HCT116 (cell line): Measurements from ENCODE around the gene OR4B1. TPM values are rescaled to one million over a fixed set of nuclear protein-coding genes. Genes with fewer than 3 reads are reported as not detected.

Source experiments
- ATAC-seq: fragments of 200-7000 bp; cut with Tn5 transposase; 2 replicates; pipeline ENCODE4 v1.9.1; 2020; ENCODE audit warnings: mild to moderate bottlenecking, moderate library complexity
- BruUV-seq: library from RNA; stranded (reverse); fragments of 400-500 nt; replicated peaks from 2 replicates; lab custom pipeline; 2021; lab: Mats Ljungman, UMichigan
- CTCF ChIA-PET: fragments of 300-600 bp; sonication (Branson Sonifier 250); formaldehyde crosslinking; loops from one replicate; lab custom pipeline; 2021; ENCODE audit warnings: antibody characterized with exemption; lab: Charles Lee
- POLR2A ChIA-PET: fragments of 300-600, 350-600 bp; sonication (Branson Sonifier 250); formaldehyde crosslinking; loops from one replicate; lab custom pipeline; 2021; ENCODE audit warnings: antibody characterized with exemption; lab: Charles Lee
- RAD21 ChIA-PET, 2 experiments: fragments of 300-600 bp; sonication (Branson Sonifier 250); formaldehyde crosslinking; loops; one replicate each; lab custom pipeline; 2023; ENCODE audit warnings: low total read pairs in 2 of 2; ENCODE audit not compliant: uncharacterized antibody in 2 of 2, unreplicated experiment in 2 of 2, low non-redundant PET in 1 of 2; lab: Charles Lee
- DNase-seq: peaks from one replicate; pipeline ENCODE4 v3.0.0-alpha.2; 2010; ENCODE audit warnings: low read depth, low spot score
- H2AFZ ChIP-seq: fragments of 200-600 bp; shearing (Covaris generic), sonication (generic); 2 replicates; pipeline ENCODE4 v1.6.1; 2017; ENCODE audit warnings: low read depth, mixed run types, mixed read lengths, antibody characterized with exemption, low read length; ENCODE audit not compliant: poor library complexity, severe bottlenecking
- H3K27ac ChIP-seq: 2 replicates; pipeline ENCODE4 v1.5.1; 2012; ENCODE audit warnings: low read depth, low read length
- H3K27me3 ChIP-seq: fragments of 200-600 bp; sonication (generic); 2 replicates; pipeline ENCODE4 v1.6.1; 2016; ENCODE audit warnings: mixed run types, low read length, mixed read lengths; ENCODE audit not compliant: insufficient read depth
- H3K36me3 ChIP-seq, 2 experiments: fragments of 200-500 bp in 1 of 2; fragments of 200-600 bp in 1 of 2; sonication (Bioruptor generic) in 1 of 2; sonication (generic) in 1 of 2; 2 replicates each; pipeline versions ENCODE4 v1.5.1 to v1.6.1; 2014 to 2016; ENCODE audit warnings: low read length in 2 of 2, inconsistent platforms in 1 of 2, mixed read lengths in 1 of 2, mixed run types in 1 of 2; ENCODE audit not compliant: insufficient read depth in 2 of 2, control insufficient read depth in 1 of 2
- H3K4me1 ChIP-seq, 2 experiments: fragments of 200-600 bp in 1 of 2; sonication (generic) in 1 of 2; 2 replicates each; pipeline versions ENCODE4 v1.5.1 to v1.6.1; 2012 to 2017; ENCODE audit warnings: low read length in 2 of 2, inconsistent platforms in 1 of 2, mild to moderate bottlenecking in 1 of 2, mixed read lengths in 1 of 2, mixed run types in 1 of 2, moderate library complexity in 1 of 2; ENCODE audit not compliant: insufficient read depth in 2 of 2, control insufficient read depth in 1 of 2
- H3K4me2 ChIP-seq: fragments of 200-600 bp; sonication (generic); 2 replicates; pipeline ENCODE4 v1.6.1; 2017; ENCODE audit warnings: mixed run types, low read length, mixed read lengths
- H3K4me3 ChIP-seq, 2 experiments: fragments of 200-600 bp in 1 of 2; sonication (generic) in 1 of 2; replicated peaks in 1 of 2; 2 replicates each; pipeline ENCODE4 v1.5.1; 2011 to 2016; ENCODE audit warnings: low read length in 2 of 2, control low read depth in 1 of 2, low read depth in 1 of 2, mild to moderate bottlenecking in 1 of 2, mixed read lengths in 1 of 2, mixed run types in 1 of 2
- H3K79me2 ChIP-seq: fragments of 200-600 bp; sonication (generic); 2 replicates; pipeline ENCODE4 v1.6.1; 2017; ENCODE audit warnings: mild to moderate bottlenecking, mixed run types, low read length, moderate library complexity, mixed read lengths; ENCODE audit not compliant: insufficient read depth
- H3K9ac ChIP-seq: fragments of 200-600 bp; sonication (generic); 2 replicates; pipeline ENCODE4 v1.6.1; 2016; ENCODE audit warnings: low read length, mixed read lengths
- H3K9me2 ChIP-seq: fragments of 200-600 bp; sonication (generic), shearing (Covaris generic); 2 replicates; pipeline ENCODE4 v1.6.1; 2017; ENCODE audit warnings: mixed run types, mild to moderate bottlenecking, moderate library complexity; ENCODE audit not compliant: insufficient read depth
- H3K9me3 ChIP-seq, 2 experiments: fragments of 200-500 bp in 1 of 2; fragments of 200-600 bp in 1 of 2; sonication (Bioruptor generic) in 1 of 2; sonication (generic) in 1 of 2; 2 replicates each; pipeline ENCODE4 v1.6.1; 2014 to 2017; ENCODE audit warnings: low read length in 2 of 2, mixed read lengths in 2 of 2, inconsistent platforms in 1 of 2, low read depth in 1 of 2, mild to moderate bottlenecking in 1 of 2, mixed run types in 1 of 2, moderate library complexity in 1 of 2; ENCODE audit not compliant: control insufficient read depth in 1 of 2, insufficient read depth in 1 of 2
- H4K20me1 ChIP-seq: fragments of 200-600 bp; sonication (generic), shearing (Covaris generic); 2 replicates; pipeline ENCODE4 v1.6.1; 2017; ENCODE audit warnings: mixed run types, mild to moderate bottlenecking, moderate library complexity; ENCODE audit not compliant: insufficient read depth
- SP1 ChIP-seq: IDR thresholded peaks from 2 replicates; pipeline ENCODE4 v1.6.1; 2012; ENCODE audit warnings: low read depth
- SRF ChIP-seq: IDR thresholded peaks from 2 replicates; pipeline ENCODE4 v1.6.1; 2012; ENCODE audit warnings: low read depth
- intact Hi-C: fragments of 100-400 bp; cut with micrococcal nuclease; formaldehyde crosslinking; loops from 2 replicates; pipeline ENCODE4 v1.10.0; 2022
- total RNA-seq: library from RNA; stranded (reverse); gene quantifications from one replicate; pipeline ENCODE4 v1.2.1, GENCODE V29; 2021; ENCODE audit not compliant: unreplicated experiment
- TF ChIP-seq, protein P1 (sequence below), 3 experiments: fragments of 200-600 bp in 1 of 3; sonication (generic) in 1 of 3; IDR thresholded peaks in 2 of 3; conservative IDR thresholded peaks in 1 of 3; 2 replicates each; pipeline ENCODE4 v1.5.1; 2012 to 2017; ENCODE audit warnings: low read depth in 2 of 3, low read length in 2 of 3, antibody characterized with exemption in 1 of 3, borderline replicate concordance in 1 of 3, control low read depth in 1 of 3, mild to moderate bottlenecking in 1 of 3, mixed read lengths in 1 of 3, mixed run types in 1 of 3, moderate library complexity in 1 of 3; ENCODE audit not compliant: insufficient read depth in 1 of 3
- TF ChIP-seq, protein P2 (sequence below): IDR thresholded peaks from 2 replicates; pipeline ENCODE4 v1.6.1; 2012

The OR4B1 gene
- total RNA-seq, 1 experiment from 2014 or later: not detected

GRCh38 chr11:48207881-48208280 lies 8.7 kb upstream of the OR4B1 start:
- DNase-seq: no peak
- no peaks in the 10 kb centered on the region for H3K9me2 ChIP-seq

GRCh38 chr11:48210052-48210451 lies 6.6 kb upstream of the OR4B1 start:
- POLR2A ChIA-PET: no interaction called here

More at GRCh38 chr11:48207881-48208280, 8.7 kb upstream of the OR4B1 start:
- no peaks in the 10 kb centered on the region for H3K79me2 ChIP-seq
- no TSS peak for BruUV-seq
- CTCF ChIA-PET: no interaction called here
- H3K9ac ChIP-seq: no peak overlapping the region
- no peak overlapping the region for H3K4me3 ChIP-seq
- H3K27ac ChIP-seq: no peak overlapping the region
- RAD21 ChIA-PET: no interaction called here
- intact Hi-C loops: no loop called here
- H3K4me2 ChIP-seq: no peak overlapping the region
- H3K9me3 ChIP-seq: no peaks in the 10 kb centered on the region
- H2AFZ ChIP-seq: no peak overlapping the region
- H3K36me3 ChIP-seq: no peaks in the 10 kb centered on the region
- H4K20me1 ChIP-seq: no peaks in the 10 kb centered on the region
- peaks cover 6% of the 10 kb centered on the region; the same call in 1 of the 2 replicates for H3K27me3 ChIP-seq
- no peaks in the 10 kb centered on the region for H3K4me1 ChIP-seq
- no peak for ATAC-seq
- POLR2A ChIA-PET: no interaction called here
- no peak for TF ChIP-seq SP1
- TF ChIP-seq, protein P1, sequence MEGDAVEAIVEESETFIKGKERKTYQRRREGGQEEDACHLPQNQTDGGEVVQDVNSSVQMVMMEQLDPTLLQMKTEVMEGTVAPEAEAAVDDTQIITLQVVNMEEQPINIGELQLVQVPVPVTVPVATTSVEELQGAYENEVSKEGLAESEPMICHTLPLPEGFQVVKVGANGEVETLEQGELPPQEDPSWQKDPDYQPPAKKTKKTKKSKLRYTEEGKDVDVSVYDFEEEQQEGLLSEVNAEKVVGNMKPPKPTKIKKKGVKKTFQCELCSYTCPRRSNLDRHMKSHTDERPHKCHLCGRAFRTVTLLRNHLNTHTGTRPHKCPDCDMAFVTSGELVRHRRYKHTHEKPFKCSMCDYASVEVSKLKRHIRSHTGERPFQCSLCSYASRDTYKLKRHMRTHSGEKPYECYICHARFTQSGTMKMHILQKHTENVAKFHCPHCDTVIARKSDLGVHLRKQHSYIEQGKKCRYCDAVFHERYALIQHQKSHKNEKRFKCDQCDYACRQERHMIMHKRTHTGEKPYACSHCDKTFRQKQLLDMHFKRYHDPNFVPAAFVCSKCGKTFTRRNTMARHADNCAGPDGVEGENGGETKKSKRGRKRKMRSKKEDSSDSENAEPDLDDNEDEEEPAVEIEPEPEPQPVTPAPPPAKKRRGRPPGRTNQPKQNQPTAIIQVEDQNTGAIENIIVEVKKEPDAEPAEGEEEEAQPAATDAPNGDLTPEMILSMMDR (IDR thresholded peaks at IDR 0.05 in 2 of 3, conservative IDR thresholded peaks at IDR 0.05 in 1 of 3; ENCODE audit: borderline replicate concordance in 1 of 3, insufficient read depth in 1 of 3, low read depth in 2 of 3, low read length in 2 of 3): no peak

More at GRCh38 chr11:48210052-48210451, 6.6 kb upstream of the OR4B1 start:
- no peak overlapping the region for H3K4me2 ChIP-seq
- H3K36me3 ChIP-seq: no peaks in the 10 kb centered on the region
- DNase-seq (no peak), ATAC-seq (peak; percentile 73)
- RAD21 ChIA-PET: no interaction called here
- no peaks in the 10 kb centered on the region for H4K20me1 ChIP-seq
- CTCF ChIA-PET: no interaction called here
- no peaks in the 10 kb centered on the region for H3K79me2 ChIP-seq
- H3K9me3 ChIP-seq: no peaks in the 10 kb centered on the region
- no peaks in the 10 kb centered on the region for H3K9me2 ChIP-seq
- BruUV-seq: no TSS peak
- peaks cover 6% of the 10 kb centered on the region; the same call in 1 of the 2 replicates for H3K27me3 ChIP-seq
- TF ChIP-seq, protein P1 (IDR thresholded peaks at IDR 0.05 in 2 of 3, conservative IDR thresholded peaks at IDR 0.05 in 1 of 3; ENCODE audit: borderline replicate concordance in 1 of 3, insufficient read depth in 1 of 3, low read depth in 2 of 3, low read length in 2 of 3): peak in 2 of 3 experiments; percentile 45 to 55; a peak in 4 of 6 replicates
- TF ChIP-seq SRF: no peak
- TF ChIP-seq, protein P2, sequence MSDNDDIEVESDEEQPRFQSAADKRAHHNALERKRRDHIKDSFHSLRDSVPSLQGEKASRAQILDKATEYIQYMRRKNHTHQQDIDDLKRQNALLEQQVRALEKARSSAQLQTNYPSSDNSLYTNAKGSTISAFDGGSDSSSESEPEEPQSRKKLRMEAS: no peak
- TF ChIP-seq, all 23 proteins: peak for 1
- Histone ChIP-seq H3K4me3 (no peak overlapping the region), H3K9ac (no peak overlapping the region), H2AFZ (no peak overlapping the region), H3K4me1 (no peaks in the 10 kb centered on the region), H3K27ac (no peak overlapping the region)
- intact Hi-C loops: no loop called here
